OCI-M2 (cell line): ENCODE measurements around the gene DLGAP1.

Experiments
- DNase-seq: peaks from one replicate; lab custom pipeline; 2025; ENCODE audit not compliant: unreplicated experiment; lab: John Stamatoyannopoulos, UW

DLGAP1 gene

DNA sequence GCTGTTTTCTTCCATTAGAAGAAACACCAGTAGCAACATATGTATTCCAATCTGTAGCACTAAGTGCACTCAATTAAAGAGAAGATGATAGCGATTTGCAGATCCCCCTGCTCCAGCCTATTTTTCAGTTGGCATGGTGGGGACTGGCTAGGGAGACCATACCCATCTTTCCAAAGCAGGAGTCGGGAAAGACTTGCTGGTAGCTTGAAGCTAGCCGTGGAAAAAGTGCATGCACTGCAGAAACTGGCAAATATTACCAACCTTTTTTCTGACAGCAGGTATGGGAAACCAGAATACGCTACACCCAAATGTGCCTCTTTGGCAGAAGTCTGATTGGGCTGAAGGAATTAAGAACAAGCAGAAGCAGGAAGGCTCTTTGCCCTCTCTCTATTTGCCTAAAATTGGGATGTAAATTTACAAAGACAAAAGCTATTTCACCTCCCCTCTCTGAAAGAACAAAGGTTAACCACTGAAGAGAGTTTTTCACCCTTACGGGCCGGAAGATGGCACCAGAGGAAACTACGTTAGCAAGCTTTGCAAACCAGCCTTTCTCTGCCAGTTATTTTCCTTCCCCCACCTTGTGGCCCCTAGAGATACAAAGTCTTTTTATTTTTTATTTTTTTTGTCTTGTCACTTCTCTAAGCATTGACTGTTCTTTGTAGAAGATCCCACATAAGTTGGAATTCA is 273.1 kb downstream of the DLGAP1 start:
- DNase-seq: no peak

GRCh38 chr18:4181086-4181485 is 274.0 kb downstream of the DLGAP1 start:
- no peak for DNase-seq

DNA sequence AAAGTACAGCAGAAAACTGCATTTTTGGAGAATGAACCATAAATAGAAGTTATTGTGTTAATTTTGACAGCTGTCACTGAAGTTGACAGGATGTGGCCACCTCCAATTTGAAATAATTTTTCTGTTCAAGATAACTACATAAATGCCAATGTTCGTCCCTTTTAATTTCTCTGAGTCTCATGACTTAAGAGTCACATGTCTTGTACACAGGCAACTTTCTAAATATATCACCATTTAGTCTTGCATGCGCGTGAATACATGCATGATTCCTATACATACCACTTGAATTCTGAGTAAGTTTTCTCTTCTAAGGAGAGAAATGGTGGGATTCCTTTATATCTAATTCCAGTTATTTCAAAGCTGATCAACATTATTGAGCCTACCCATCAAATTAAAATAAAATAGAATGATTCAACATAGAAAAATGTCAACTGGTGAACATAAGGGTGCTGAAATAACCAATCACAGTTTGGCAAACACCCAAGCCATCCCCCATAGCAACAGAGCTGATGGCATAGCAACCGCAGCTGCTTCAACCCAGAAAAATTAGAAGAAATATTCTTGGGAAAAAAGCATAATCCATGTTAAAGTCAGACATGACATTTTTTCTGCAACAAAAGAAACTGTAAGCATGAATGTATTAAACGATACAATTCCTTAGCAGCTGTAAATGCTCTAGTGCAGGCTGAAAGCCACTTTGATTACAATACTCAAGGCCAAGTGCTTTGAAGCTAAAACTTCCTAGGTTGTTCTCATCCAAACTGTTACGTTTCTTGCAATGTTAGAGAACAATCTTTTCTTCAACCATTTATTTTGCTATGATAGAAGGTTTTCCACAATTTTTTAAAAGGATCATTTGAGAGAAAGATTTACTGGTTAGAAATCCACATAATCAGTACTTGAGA is 282.7 kb downstream of the DLGAP1 start:
- DNase-seq: no peak

DNA sequence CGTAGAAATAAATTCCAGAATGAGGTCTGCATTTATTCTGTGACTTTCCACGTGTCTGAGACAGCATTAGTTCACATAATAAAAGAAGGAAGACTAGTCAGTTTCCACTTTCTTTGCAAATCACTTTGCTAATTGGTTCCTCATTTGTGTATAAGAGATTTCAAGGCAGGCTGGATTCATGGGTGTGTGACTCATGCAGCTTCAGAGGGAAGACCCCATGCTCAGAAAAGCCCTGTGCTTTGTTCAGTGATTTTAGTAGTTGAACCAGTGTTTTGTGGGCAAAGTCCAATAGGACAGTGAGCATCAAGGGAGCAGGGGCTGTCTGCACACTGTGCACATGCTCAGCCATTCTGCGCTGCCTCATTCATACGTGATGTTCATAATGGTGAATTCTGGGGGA is 297.8 kb downstream of the DLGAP1 start:
- DNase-seq: no peak

- DNase-seq: no peak
Measured at GRCh38 chr18:4146797-4147196, 308.3 kb downstream of the DLGAP1 start.

DNA sequence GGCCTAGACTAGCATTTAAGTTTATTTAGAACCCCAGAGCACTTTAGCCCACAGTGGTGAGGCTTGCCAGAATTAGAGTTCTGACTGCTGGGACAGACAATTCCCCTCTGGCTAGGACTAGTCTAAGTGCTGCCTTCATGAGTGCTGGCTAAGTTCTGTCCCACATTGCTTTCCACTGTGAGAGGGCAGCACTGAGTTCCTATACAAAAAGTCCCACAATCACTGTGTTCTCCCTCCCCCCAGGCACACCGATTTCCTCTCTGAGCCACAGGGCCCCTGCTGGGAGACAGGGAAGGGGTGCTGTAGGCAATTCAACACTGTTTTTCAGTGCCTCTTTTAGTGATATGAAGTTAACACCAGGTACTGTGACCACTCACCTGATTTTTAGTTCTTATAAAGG is 310.9 kb downstream of the DLGAP1 start:
- DNase-seq: no peak

DNA sequence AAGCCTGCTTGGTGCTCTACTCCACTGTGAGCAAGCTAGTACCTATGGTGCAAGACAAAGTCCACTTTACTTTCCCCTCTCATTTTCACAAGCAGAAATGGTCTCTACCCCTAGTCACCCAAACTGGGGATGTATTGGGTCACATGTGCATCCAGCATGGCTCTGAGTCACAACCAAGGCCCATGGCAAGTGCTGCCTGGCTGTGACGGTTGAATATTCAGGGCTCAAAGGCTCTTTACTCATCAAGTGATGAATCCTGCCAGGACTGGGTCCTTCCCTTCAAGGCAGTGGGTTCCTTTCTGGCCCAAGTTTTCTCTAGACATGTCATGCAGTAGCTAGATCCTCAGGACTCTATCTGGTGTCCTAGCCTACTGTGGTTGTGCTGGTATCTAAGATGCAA is 311.5 kb downstream of the DLGAP1 start:
- DNase-seq: no peak

DNA sequence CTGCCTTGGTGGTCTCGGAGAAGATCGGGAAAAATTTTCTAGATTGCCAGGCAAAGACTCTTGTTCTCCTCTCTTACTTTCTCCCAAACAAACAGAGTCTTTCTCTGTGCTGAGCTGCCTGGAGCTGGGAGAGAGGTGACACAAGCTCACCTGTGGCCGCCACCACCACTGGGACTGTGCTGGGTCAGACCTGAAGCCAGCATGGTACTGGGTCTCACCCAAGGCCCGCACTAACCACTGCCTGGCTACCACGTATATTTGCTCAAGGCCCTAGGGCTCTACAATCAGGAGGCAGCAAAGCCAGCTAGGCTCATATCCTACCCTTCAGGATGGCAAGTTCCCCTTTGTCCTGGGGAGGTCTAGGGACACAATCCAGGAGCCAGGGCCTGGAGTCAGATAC is 312.2 kb downstream of the DLGAP1 start:
- no peak for DNase-seq

- no peak for DNase-seq
Measured at GRCh38 chr18:4134700-4135099, 320.4 kb downstream of the DLGAP1 start.

DNA sequence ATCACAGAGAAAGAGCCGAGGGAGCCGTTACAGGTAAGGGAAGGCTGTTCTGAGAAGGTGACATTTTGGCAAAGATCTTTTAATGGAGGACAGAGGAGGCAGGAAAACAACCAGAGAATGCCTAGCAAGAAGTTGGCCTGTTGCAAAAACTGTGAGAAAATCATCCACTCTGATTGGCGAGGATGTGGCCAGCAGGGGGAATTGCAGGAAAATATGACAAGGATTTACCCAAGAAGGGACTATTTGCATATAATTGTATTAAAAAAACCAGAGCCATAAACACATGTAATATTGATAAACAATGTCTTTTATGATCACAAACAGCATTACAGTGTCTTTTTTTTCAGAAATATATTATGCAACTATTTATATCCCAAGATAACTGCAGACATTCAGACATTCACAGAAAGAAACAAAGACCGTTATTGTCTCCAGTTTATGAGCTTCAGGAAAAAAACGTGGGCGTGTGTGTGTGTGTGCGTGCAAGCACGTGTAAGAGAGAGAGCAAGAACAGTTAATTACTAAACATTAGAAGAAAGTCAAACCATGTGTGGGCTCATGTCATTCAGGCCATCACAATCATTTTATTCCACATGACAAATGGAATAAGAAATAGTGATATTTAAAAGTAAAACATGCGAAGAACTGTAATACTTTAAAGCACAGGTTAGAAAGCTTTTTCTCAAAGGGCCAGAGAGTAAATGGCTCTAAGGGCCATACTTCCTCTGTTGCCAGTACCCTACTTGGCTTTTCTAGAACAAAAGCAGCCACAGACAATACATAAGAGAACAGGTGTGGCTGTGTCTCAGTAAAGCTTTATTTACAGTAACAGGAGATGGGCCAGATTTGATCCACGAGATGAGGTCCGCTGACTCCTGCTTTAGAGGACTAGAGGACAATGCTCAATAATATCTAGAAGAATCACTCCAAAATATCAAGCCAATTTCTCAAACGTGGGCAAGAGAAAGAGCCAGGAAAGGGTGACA is 324.1 kb downstream of the DLGAP1 start:
- no peak for DNase-seq

- no peak for DNase-seq
Measured at GRCh38 chr18:4126939-4127338, 328.2 kb downstream of the DLGAP1 start.

- DNase-seq: no peak
Measured at GRCh38 chr18:4125627-4126230, 329.4 kb downstream of the DLGAP1 start.

DNA sequence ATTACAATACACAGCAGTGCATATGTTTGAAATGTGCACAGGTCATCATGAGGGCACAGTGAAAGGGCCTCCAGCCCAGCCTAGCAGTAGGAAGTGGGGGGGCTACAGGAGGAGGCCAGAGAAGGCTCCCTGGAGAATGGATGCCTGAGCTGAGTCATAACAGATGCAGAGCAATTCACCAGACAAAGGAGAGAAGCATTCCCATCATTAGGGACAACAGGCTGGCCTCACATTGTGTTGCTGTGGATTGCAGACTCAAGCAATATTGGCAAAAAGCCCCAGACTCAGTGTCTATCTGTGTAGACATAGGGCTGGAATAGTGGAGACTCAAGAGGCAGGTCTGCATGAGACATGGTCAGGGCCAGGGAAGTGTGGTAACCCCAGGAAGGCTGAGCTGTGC is 329.9 kb downstream of the DLGAP1 start:
- DNase-seq: no peak

- DNase-seq: no peak
Measured at GRCh38 chr18:4119813-4120212, 335.3 kb downstream of the DLGAP1 start.

DNA sequence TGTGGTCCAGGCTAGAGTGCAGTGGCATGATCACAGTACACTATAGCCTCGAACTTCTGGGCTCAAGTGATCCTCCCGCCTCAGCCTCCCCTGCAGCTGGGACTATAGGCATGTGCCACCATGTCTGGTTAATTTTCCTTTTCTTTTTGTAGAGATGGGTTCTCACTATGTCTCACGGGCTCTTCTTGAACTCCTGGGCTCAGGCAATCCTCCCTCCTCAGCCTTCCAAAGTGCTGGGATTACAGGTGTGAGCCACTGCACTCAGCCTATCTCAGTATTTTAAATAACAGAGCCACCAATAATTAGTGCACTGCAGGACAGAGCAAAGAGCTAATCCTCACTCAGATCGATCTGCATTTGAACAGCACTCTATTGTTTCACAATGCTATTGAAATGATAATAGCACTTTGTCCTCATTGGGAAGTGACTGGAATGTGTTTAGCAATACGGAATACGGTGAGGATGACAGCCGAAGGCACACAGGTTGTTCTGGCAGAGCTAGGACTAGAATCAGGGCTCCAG is 335.9 kb downstream of the DLGAP1 start:
- no peak for DNase-seq

GRCh38 chr18:4108016-4108415 is 347.1 kb downstream of the DLGAP1 start:
- DNase-seq: no peak

- no peak for DNase-seq
Measured at GRCh38 chr18:4107049-4107467, 348.0 kb downstream of the DLGAP1 start.

DNA sequence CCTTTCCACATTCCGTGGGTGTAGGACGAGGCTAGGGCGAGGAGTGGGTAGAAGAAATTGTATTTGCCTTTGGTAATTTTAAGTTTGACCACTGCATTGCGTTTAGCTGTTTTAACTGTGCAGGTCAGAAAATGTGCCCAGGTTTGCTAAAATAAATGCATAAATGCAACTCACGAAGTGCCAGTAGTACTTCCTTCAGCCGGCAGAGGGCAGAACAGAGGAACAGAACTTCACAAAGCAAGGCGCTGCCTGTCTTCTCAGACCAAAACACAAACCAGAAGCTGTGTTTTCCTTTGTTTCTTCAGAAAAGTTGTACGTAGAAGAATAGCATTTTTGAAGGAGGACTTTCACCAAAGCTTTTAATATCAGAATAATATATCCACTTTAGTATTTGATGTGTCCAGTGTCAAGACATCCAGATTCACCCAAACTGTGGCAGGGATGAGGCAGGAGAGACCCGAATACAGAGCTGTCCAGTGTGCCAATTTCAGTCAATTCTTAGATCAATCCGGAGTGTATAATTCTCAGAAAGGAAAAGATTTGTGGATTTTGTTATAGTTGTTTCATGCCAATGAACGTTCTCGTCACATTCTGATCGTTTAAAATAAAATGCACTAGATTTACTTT is 348.6 kb downstream of the DLGAP1 start:
- DNase-seq: no peak

DNA sequence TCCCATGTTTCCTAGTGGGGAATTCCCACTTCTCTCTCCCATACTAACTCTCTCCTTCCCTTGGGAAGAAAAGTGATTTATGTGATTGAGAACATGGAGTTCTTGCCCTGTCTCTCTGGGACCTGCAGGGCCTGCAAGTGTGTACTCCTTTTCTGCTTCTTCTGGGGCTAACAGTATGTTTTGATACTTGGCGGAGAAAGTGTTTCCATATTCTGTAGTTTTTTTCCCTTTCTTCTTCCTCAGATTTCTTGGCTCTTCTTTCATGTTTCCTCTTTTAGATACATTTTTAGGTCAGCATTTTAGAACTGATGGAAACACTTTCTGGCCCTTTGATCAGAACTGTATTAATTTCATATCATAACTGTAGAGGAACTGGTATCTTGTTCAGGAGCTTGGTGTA is 352.2 kb downstream of the DLGAP1 start:
- no peak for DNase-seq

DNA sequence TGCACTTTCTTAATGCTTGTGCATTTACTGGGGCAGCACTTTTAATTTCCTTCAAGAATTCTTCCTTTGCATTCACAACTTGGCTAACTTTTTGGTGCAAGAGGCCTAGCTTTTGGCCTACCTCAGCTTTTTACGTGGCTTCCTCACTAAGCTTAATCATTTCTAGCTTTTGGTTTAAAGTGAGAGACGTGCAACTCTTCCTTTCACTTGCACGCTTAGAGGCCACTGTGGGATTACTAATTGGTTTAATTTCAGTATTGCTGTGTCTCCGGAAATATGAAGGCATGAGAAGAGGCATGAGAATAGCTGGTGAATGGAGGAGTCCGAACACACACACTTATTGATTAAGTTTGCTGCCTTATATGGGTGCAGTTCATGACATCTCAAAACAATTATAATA is 354.1 kb downstream of the DLGAP1 start:
- DNase-seq: no peak
